HepG2 (cell line): ENCODE data around the gene CD300A. TPM values are rescaled to one million over a fixed set of nuclear protein-coding genes. Genes with fewer than 3 reads are reported as not detected.

Source experiments
- ATF1 ChIP-seq: IDR thresholded peaks from 2 replicates; pipeline ENCODE4 v1.6.1; 2016; ENCODE audit warnings: mild to moderate bottlenecking, control low read depth
- ATF7 ChIP-seq, 2 experiments: fragments of 450-650 bp in 1 of 2; sonication (generic) in 1 of 2; formaldehyde crosslinking in 1 of 2; IDR thresholded peaks; 2 replicates each; pipeline versions ENCODE4 v1.4.0 to v1.6.1; 2016 to 2020; ENCODE audit warnings: antibody characterized with exemption in 1 of 2, mild to moderate bottlenecking in 1 of 2, missing genetic modification reagents in 1 of 2
- DNMT3B ChIP-seq: conservative IDR thresholded peaks from 2 replicates; pipeline ENCODE4 v1.6.1; 2016; ENCODE audit warnings: missing biosample characterization, control low read depth
- DPF2 ChIP-seq: sonication (generic); formaldehyde crosslinking; IDR thresholded peaks from 2 replicates; pipeline ENCODE4 v1.4.0; 2020; ENCODE audit warnings: mild to moderate bottlenecking, low read depth, missing genetic modification reagents, borderline replicate concordance
- GMEB2 ChIP-seq: IDR thresholded peaks from 2 replicates; pipeline ENCODE4 v1.6.1; 2016; ENCODE audit warnings: missing biosample characterization, missing genetic modification reagents, low read depth
- HINFP ChIP-seq: sonication (generic); formaldehyde crosslinking; IDR thresholded peaks from 2 replicates; pipeline ENCODE4 v1.4.0; 2020; ENCODE audit warnings: low read depth, mild to moderate bottlenecking, missing genetic modification reagents
- HOXA5 ChIP-seq: sonication (generic); formaldehyde crosslinking; IDR thresholded peaks from 2 replicates; pipeline ENCODE4 v1.4.0; 2020; ENCODE audit warnings: missing genetic modification reagents
- JARID2 ChIP-seq: sonication (generic); formaldehyde crosslinking; IDR thresholded peaks from 2 replicates; pipeline ENCODE4 v1.8.1; 2023; ENCODE audit warnings: missing genetic modification reagents, inconsistent platforms; ENCODE audit not compliant: insufficient replicate concordance
- MNT ChIP-seq: fragments of 450-650 bp; IDR thresholded peaks from 2 replicates; pipeline ENCODE4 v1.6.1; 2016
- MTF2 ChIP-seq: sonication (generic); formaldehyde crosslinking; IDR thresholded peaks from 2 replicates; pipeline ENCODE4 v1.5.0; 2020; ENCODE audit warnings: missing genetic modification reagents, borderline replicate concordance
- MXD1 ChIP-seq: sonication (generic); formaldehyde crosslinking; IDR thresholded peaks from 2 replicates; pipeline ENCODE4 v1.4.0; 2020; ENCODE audit warnings: mild to moderate bottlenecking, missing genetic modification reagents
- NFYB ChIP-seq: sonication (generic); formaldehyde crosslinking; IDR thresholded peaks from 2 replicates; pipeline ENCODE4 v1.4.0; 2020; ENCODE audit warnings: missing genetic modification reagents
- NR2F2 ChIP-seq: IDR thresholded peaks from 2 replicates; pipeline ENCODE4 v1.6.1; 2012; ENCODE audit warnings: low read depth, inconsistent platforms, borderline replicate concordance
- RBM39 ChIP-seq: fragments of 200-400 bp; formaldehyde crosslinking; IDR thresholded peaks from one replicate; pipeline ENCODE4 v1.6.1; 2018; ENCODE audit warnings: antibody characterized with exemption, mild to moderate bottlenecking, low read depth, low read length; ENCODE audit not compliant: poor library complexity, severe bottlenecking
- TSC22D2 ChIP-seq: sonication (generic); formaldehyde crosslinking; IDR thresholded peaks from 2 replicates; pipeline ENCODE4 v1.5.1; 2020; ENCODE audit warnings: missing genetic modification reagents, mild to moderate bottlenecking, borderline replicate concordance
- ZBTB43 ChIP-seq: sonication (generic); formaldehyde crosslinking; conservative IDR thresholded peaks from 2 replicates; pipeline ENCODE4 v1.4.0; 2020; ENCODE audit warnings: missing genetic modification reagents
- ZNF101 ChIP-seq: sonication (generic); formaldehyde crosslinking; IDR thresholded peaks from 2 replicates; pipeline ENCODE4 v1.4.0; 2020; ENCODE audit warnings: mild to moderate bottlenecking, low read depth, missing genetic modification reagents, borderline replicate concordance
- ZNF232 ChIP-seq: sonication (generic); formaldehyde crosslinking; IDR thresholded peaks from 2 replicates; pipeline ENCODE4 v1.4.0; 2020; ENCODE audit warnings: missing genetic modification reagents, borderline replicate concordance
- ZNF512 ChIP-seq: sonication (generic); formaldehyde crosslinking; IDR thresholded peaks from 2 replicates; pipeline ENCODE4 v1.4.0; 2020; ENCODE audit warnings: mild to moderate bottlenecking, missing genetic modification reagents
- ZSCAN31 ChIP-seq: sonication (generic); formaldehyde crosslinking; IDR thresholded peaks from 2 replicates; pipeline ENCODE4 v1.5.0; 2020; ENCODE audit warnings: low read depth, mild to moderate bottlenecking, missing genetic modification reagents
- polyA plus RNA-seq, 8 experiments: library from polyadenylated mRNA; depleted of rRNA in 3 of 8; stranded (reverse) in 7 of 8; unstranded in 1 of 8; fragments of >200 nt; fragmentation: Illumina TruSeq in 4 of 8; extraction: Trizol in 4 of 8; gene quantifications; 2 replicates each; pipeline versions ENCODE4 v1.2.1 to v1.2.3, GENCODE V29; 2011 to 2016; ENCODE audit warnings: low read depth in 4 of 8, missing spikeins in 1 of 8, mixed read lengths in 1 of 8; ENCODE audit not compliant: insufficient read depth in 1 of 8
- total RNA-seq, 5 experiments: library from RNA; depleted of rRNA; stranded (reverse); fragments of >200 nt; fragmentation: Illumina TruSeq; extraction: Trizol; gene quantifications; 2 replicates each; pipeline ENCODE4 v1.2.3, GENCODE V29; 2016; ENCODE audit warnings: low read depth in 1 of 5

CD300A gene
- total and polyA plus RNA-seq, 2 of the 13 experiments (the other 11 are each of a cell fraction or from before 2014, with no cell fraction given), result not detected

GRCh38 chr17:74430706-74431567 is 35.5 kb upstream of the CD300A start (continued):
- TF ChIP-seq NFYB (CRISPR knock-in tag) (no peak), DNMT3B (CRISPR knock-in tag) (0 out of 2 replicates have a peak, but pooled peaks have one; percentile 88), TSC22D2 (CRISPR knock-in tag) (peak; percentile 59; the same call in 1 of the 2 replicates), DPF2 (CRISPR knock-in tag) (peak; percentile 61; the same call in 1 of the 2 replicates), NR2F2 (peak; percentile 42; the same call in 1 of the 2 replicates), HINFP (CRISPR knock-in tag) (peak; percentile 34; the same call in 1 of the 2 replicates), MXD1 (CRISPR knock-in tag) (no peak), MNT (no peak), ATF1 (CRISPR knock-in tag) (no peak), ATF7 (IDR thresholded peaks at IDR 0.05) (no peak), ATF7 (CRISPR knock-in tag; IDR thresholded peaks at IDR 0.05) (peak; percentile 56; the same call in 1 of the 2 replicates), HOXA5 (peak; percentile 66; the same call in 1 of the 2 replicates), ZBTB43 (CRISPR knock-in tag) (peak; percentile 88), ZSCAN31 (CRISPR knock-in tag) (no peak), RBM39 (peak; percentile 79), GMEB2 (CRISPR knock-in tag) (no peak), JARID2 (CRISPR knock-in tag) (no peak), ZNF101 (CRISPR knock-in tag) (no peak), ZNF512 (CRISPR knock-in tag) (no peak), MTF2 (0 out of 2 replicates have a peak, but pooled peaks have one; percentile 4), ZNF232 (CRISPR knock-in tag) (peak; percentile 79)
